Naive B cell (primary cell): ENCODE measurements around the gene IL22RA1. TPM values are rescaled to one million over a fixed set of nuclear protein-coding genes. Genes with fewer than 3 reads are reported as not detected.

Source experiments
- ATAC-seq, 2 donors: fragments of 150-1000 bp; cut with Tn5 transposase; 2 replicates each; pipeline ENCODE4 v1.10.0; 2021; ENCODE audit warnings: low read depth in 2 of 2, mild to moderate bottlenecking in 2 of 2, moderate library complexity in 2 of 2
- DNase-seq: peaks from one replicate; pipeline ENCODE4 v3.0.0; 2022
- H3K27ac Mint-ChIP-seq, 6 donors: one replicate each; pipeline ENCODE4 v1.8.0; 2020 to 2022; ENCODE audit warnings: mild to moderate bottlenecking in 6 of 6, mixed read lengths in 6 of 6, moderate library complexity in 5 of 6, inconsistent platforms in 2 of 6
- H3K27me3 Mint-ChIP-seq, 3 donors: one replicate each; pipeline ENCODE4 v1.8.0; 2021 to 2022; ENCODE audit warnings: mixed read lengths in 3 of 3, mild to moderate bottlenecking in 1 of 3
- H3K36me3 Mint-ChIP-seq, 2 donors: one replicate each; pipeline ENCODE4 v1.8.0; 2020 to 2022; ENCODE audit warnings: mixed read lengths in 2 of 2, inconsistent platforms in 1 of 2, mild to moderate bottlenecking in 1 of 2
- H3K4me1 Mint-ChIP-seq, 3 donors: one replicate each; pipeline ENCODE4 v1.8.0; 2020 to 2022; ENCODE audit warnings: mixed read lengths in 3 of 3, inconsistent platforms in 1 of 3, mild to moderate bottlenecking in 1 of 3, moderate library complexity in 1 of 3
- H3K4me3 Mint-ChIP-seq, 8 donors: one replicate each; pipeline ENCODE4 v1.8.0; 2020 to 2022; ENCODE audit warnings: mild to moderate bottlenecking in 8 of 8, mixed read lengths in 8 of 8, moderate library complexity in 8 of 8, inconsistent platforms in 2 of 8
- H3K9me3 Mint-ChIP-seq, 7 donors: one replicate each; pipeline ENCODE4 v1.8.0; 2020 to 2022; ENCODE audit warnings: mixed read lengths in 7 of 7, mild to moderate bottlenecking in 5 of 7, inconsistent platforms in 2 of 7, moderate library complexity in 1 of 7
- polyA plus RNA-seq, 6 donors: library from polyadenylated mRNA; unstranded; fragments of 300-500 nt; fragmentation: Illumina TruSeq; gene quantifications; one replicate each; pipeline ENCODE4 v1.2.3, GENCODE V29; 2021; ENCODE audit warnings: low read depth in 6 of 6

Gene IL22RA1
- polyA plus RNA-seq, 6 donors from 2014 or later, result not detected

- Mint-ChIP-seq H3K27me3 (peaks cover 0 to 25% (median 18%) of the 10 kb centered on the region in 3 donors), H3K27ac (peak overlapping the region in 1 of 6 donors; percentile 66), H3K36me3 (peaks cover 0 to 8% of the 10 kb centered on the region in 2 donors)
Measured at GRCh38 chr1:24141311-24141997, 1.5 kb downstream of the IL22RA1 start.

GRCh38 chr1:24140741-24141181 is 2.2 kb downstream of the IL22RA1 start:
- Mint-ChIP-seq H3K36me3 (peaks cover 0 to 8% of the 10 kb centered on the region in 2 donors), H3K9me3 (peaks cover 0 to 6% (median 0%) of the 10 kb centered on the region in 7 donors), H3K27ac (peak overlapping the region in 1 of 6 donors; percentile 66), H3K4me1 (peaks cover 0 to 9% (median 3%) of the 10 kb centered on the region in 3 donors), H3K4me3 (no peak overlapping the region), H3K27me3 (peaks cover 0 to 20% (median 13%) of the 10 kb centered on the region in 3 donors)
- ATAC-seq (no peak), DNase-seq (no peak)

More at GRCh38 chr1:24141311-24141997, 1.5 kb downstream of the IL22RA1 start:
- Mint-ChIP-seq H3K9me3 (peaks cover 0 to 4% (median 0%) of the 10 kb centered on the region in 7 donors), H3K4me3 (no peak overlapping the region), H3K4me1 (peaks cover 0 to 9% (median 3%) of the 10 kb centered on the region in 3 donors)
- no peak for DNase-seq
- no peak for ATAC-seq

- ATAC-seq (no peak), DNase-seq (no peak)
- H3K27ac Mint-ChIP-seq, result peak overlapping the region in 1 of 6 donors; percentile 48
- peaks cover 0 to 9% (median 3%) of the 10 kb centered on the region in 3 donors for H3K4me1 Mint-ChIP-seq
- peaks cover 0 to 13% (median 3%) of the 10 kb centered on the region in 7 donors for H3K9me3 Mint-ChIP-seq
- H3K27me3 Mint-ChIP-seq, result peaks cover 0 to 19% (median 13%) of the 10 kb centered on the region in 3 donors
- H3K36me3 Mint-ChIP-seq, result peaks cover 0 to 8% of the 10 kb centered on the region in 2 donors
- no peak overlapping the region for H3K4me3 Mint-ChIP-seq
Measured at GRCh38 chr1:24139841-24140425, 3.0 kb downstream of the IL22RA1 start.

GRCh38 chr1:24139222-24139489 is 3.8 kb downstream of the IL22RA1 start:
- no peak for DNase-seq
- Mint-ChIP-seq H3K4me3 (no peak overlapping the region), H3K9me3 (peaks cover 0 to 16% (median 3%) of the 10 kb centered on the region in 7 donors), H3K36me3 (peaks cover 0 to 8% of the 10 kb centered on the region in 2 donors), H3K4me1 (peaks cover 0 to 4% (median 0%) of the 10 kb centered on the region in 3 donors), H3K27ac (no peak overlapping the region), H3K27me3 (peaks cover 0 to 13% (median 9%) of the 10 kb centered on the region in 3 donors)
- no peak for ATAC-seq

- DNase-seq (no peak), ATAC-seq (no peak)
- H3K36me3 Mint-ChIP-seq, result peaks cover 0 to 8% of the 10 kb centered on the region in 2 donors
- peaks cover 0 to 13% (median 12%) of the 10 kb centered on the region in 3 donors for H3K27me3 Mint-ChIP-seq
- no peak overlapping the region for H3K27ac Mint-ChIP-seq
- peaks cover 0 to 4% (median 0%) of the 10 kb centered on the region in 3 donors for H3K4me1 Mint-ChIP-seq
- H3K4me3 Mint-ChIP-seq, result no peak overlapping the region
- peaks cover 0 to 18% (median 3%) of the 10 kb centered on the region in 7 donors for H3K9me3 Mint-ChIP-seq
Measured at GRCh38 chr1:24138476-24139221, 4.3 kb downstream of the IL22RA1 start.

GRCh38 chr1:24136956-24137539 is 5.9 kb downstream of the IL22RA1 start:
- DNase-seq (no peak), ATAC-seq (no peak)
- H3K4me3 Mint-ChIP-seq, result peak overlapping the region in 2 of 8 donors; percentile 18 to 61
- H3K27me3 Mint-ChIP-seq, result peaks cover 0 to 13% (median 12%) of the 10 kb centered on the region in 3 donors
- H3K36me3 Mint-ChIP-seq, result peaks cover 0 to 8% of the 10 kb centered on the region in 2 donors
- peaks cover 0 to 18% (median 3%) of the 10 kb centered on the region in 7 donors for H3K9me3 Mint-ChIP-seq
- H3K27ac Mint-ChIP-seq, result no peak overlapping the region
- peaks cover 0 to 4% (median 0%) of the 10 kb centered on the region in 3 donors for H3K4me1 Mint-ChIP-seq

- H3K36me3 Mint-ChIP-seq, result peaks cover under 1 to 4% of the 10 kb centered on the region in 2 donors
- H3K27ac Mint-ChIP-seq, result no peak overlapping the region
Measured at GRCh38 chr1:24134376-24134775, 8.6 kb downstream of the IL22RA1 start.

GRCh38 chr1:24133819-24134218 is 9.1 kb downstream of the IL22RA1 start:
- DNase-seq (no peak), ATAC-seq (no peak)
- H3K4me1 Mint-ChIP-seq, result peaks cover 0 to under 1% (median 0%) of the 10 kb centered on the region in 3 donors
- H3K27ac Mint-ChIP-seq, result no peak overlapping the region
- peaks cover 0 to 41% (median 18%) of the 10 kb centered on the region in 7 donors for H3K9me3 Mint-ChIP-seq
- H3K36me3 Mint-ChIP-seq, result peaks cover 4 to 6% of the 10 kb centered on the region in 2 donors
- no peak overlapping the region for H3K4me3 Mint-ChIP-seq
- peaks cover 4 to 11% (median 10%) of the 10 kb centered on the region in 3 donors for H3K27me3 Mint-ChIP-seq

More at GRCh38 chr1:24134376-24134775, 8.6 kb downstream of the IL22RA1 start:
- Mint-ChIP-seq H3K27me3 (peaks cover 4 to 6% (median 4%) of the 10 kb centered on the region in 3 donors), H3K4me1 (peaks cover 0 to 4% (median 0%) of the 10 kb centered on the region in 3 donors), H3K9me3 (peaks cover 0 to 41% (median 21%) of the 10 kb centered on the region in 7 donors), H3K4me3 (no peak overlapping the region)
- ATAC-seq (no peak), DNase-seq (no peak)

GRCh38 chr1:24130385-24130784 is 12.6 kb downstream of the IL22RA1 start:
- peaks cover 11 to 17% (median 14%) of the 10 kb centered on the region in 3 donors for H3K27me3 Mint-ChIP-seq
- no peak for DNase-seq
- no peak overlapping the region for H3K4me3 Mint-ChIP-seq
- H3K36me3 Mint-ChIP-seq, result peaks cover 4 to 7% of the 10 kb centered on the region in 2 donors
- H3K9me3 Mint-ChIP-seq, result peaks cover 0 to 38% (median 18%) of the 10 kb centered on the region in 7 donors
- ATAC-seq, result no peak
- no peaks in the 10 kb centered on the region for H3K4me1 Mint-ChIP-seq
- no peak overlapping the region for H3K27ac Mint-ChIP-seq

GRCh38 chr1:24127801-24128363 is 15.1 kb downstream of the IL22RA1 start:
- H3K4me3 Mint-ChIP-seq, result no peak overlapping the region
- H3K27me3 Mint-ChIP-seq, result peaks cover 11 to 16% (median 14%) of the 10 kb centered on the region in 3 donors
- H3K27ac Mint-ChIP-seq, result no peak overlapping the region
- no peaks in the 10 kb centered on the region for H3K4me1 Mint-ChIP-seq
- H3K36me3 Mint-ChIP-seq, result peaks cover 4 to 7% of the 10 kb centered on the region in 2 donors
- H3K9me3 Mint-ChIP-seq, result peaks cover 0 to 23% (median 15%) of the 10 kb centered on the region in 7 donors
- ATAC-seq (no peak), DNase-seq (no peak)

- Mint-ChIP-seq H3K36me3 (peaks cover 4 to 7% of the 10 kb centered on the region in 2 donors), H3K27me3 (peaks cover 11 to 16% (median 14%) of the 10 kb centered on the region in 3 donors), H3K9me3 (peaks cover 0 to 23% (median 15%) of the 10 kb centered on the region in 7 donors), H3K4me3 (no peak overlapping the region), H3K4me1 (no peaks in the 10 kb centered on the region), H3K27ac (no peak overlapping the region)
- DNase-seq (no peak), ATAC-seq (no peak)
Measured at GRCh38 chr1:24127134-24127800, 15.7 kb downstream of the IL22RA1 start.

GRCh38 chr1:24126672-24127023 is 16.3 kb downstream of the IL22RA1 start:
- ATAC-seq (no peak), DNase-seq (no peak)
- Mint-ChIP-seq H3K4me3 (no peak overlapping the region), H3K36me3 (peaks cover 4 to 7% of the 10 kb centered on the region in 2 donors), H3K27me3 (peaks cover 10 to 21% (median 15%) of the 10 kb centered on the region in 3 donors), H3K4me1 (no peaks in the 10 kb centered on the region), H3K9me3 (peaks cover 0 to 23% (median 15%) of the 10 kb centered on the region in 7 donors), H3K27ac (no peak overlapping the region)
